Measurements from ENCODE around the gene ITK. TPM values are rescaled to one million over a fixed set of nuclear protein-coding genes. Genes with fewer than 3 reads are reported as not detected.

The ITK gene
- total RNA-seq, 4 donors from 2014 or later, result 0.80 to 6.3 (median 1.6) TPM

DNA sequence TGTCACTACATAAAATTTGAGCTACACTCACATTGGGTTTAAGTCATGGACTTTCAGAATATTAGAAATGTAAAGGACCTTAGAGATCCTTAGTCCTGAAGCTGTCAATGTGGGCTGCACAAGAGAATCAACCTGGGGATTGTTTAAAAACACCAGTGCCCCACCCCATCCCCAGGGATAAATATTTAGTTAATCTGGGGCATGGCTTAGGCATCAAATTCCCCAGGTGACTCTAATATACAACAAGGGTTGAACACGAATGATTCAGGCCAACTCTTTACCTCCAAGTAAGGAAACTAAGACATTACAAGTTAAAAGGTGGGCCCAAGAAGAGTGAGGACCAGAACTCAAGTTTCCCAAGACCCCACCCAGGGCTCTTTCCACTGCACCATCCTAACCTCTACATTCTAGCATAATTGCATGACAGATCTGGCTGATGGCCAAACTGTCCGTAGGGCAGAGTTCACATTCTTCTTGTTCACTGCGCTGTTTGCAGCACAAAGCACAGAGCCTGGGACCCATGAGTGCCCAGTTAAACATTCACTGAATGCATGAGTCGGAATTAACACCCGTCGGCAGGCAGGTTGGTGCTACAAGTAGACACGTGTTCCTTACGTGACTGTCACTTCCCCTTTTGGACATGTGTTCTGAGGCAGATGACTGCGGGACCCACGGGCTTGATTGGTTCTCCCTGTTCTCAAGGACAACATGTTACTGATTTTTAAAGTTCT lies 110.5 kb downstream of the ITK start:
- TF ChIP-seq POLR2AphosphoS5 (IDR thresholded peaks at IDR 0.05) (no peak), EP300 (IDR thresholded peaks at IDR 0.05) (no peak), POLR2A (IDR thresholded peaks at IDR 0.05; ENCODE audit: low read depth) (no peak)
- TF ChIP-seq, protein P1, sequence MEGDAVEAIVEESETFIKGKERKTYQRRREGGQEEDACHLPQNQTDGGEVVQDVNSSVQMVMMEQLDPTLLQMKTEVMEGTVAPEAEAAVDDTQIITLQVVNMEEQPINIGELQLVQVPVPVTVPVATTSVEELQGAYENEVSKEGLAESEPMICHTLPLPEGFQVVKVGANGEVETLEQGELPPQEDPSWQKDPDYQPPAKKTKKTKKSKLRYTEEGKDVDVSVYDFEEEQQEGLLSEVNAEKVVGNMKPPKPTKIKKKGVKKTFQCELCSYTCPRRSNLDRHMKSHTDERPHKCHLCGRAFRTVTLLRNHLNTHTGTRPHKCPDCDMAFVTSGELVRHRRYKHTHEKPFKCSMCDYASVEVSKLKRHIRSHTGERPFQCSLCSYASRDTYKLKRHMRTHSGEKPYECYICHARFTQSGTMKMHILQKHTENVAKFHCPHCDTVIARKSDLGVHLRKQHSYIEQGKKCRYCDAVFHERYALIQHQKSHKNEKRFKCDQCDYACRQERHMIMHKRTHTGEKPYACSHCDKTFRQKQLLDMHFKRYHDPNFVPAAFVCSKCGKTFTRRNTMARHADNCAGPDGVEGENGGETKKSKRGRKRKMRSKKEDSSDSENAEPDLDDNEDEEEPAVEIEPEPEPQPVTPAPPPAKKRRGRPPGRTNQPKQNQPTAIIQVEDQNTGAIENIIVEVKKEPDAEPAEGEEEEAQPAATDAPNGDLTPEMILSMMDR (IDR thresholded peaks at IDR 0.05), result no peak
- Histone ChIP-seq H3K9me3 (no peaks in the 10 kb centered on the region), H3K27me3 (no peaks in the 10 kb centered on the region), H3K4me1 (peaks cover 0 to 14% (median 8%) of the 10 kb centered on the region in 4 donors), H3K36me3 (peaks cover 0 to 6% (median 0%) of the 10 kb centered on the region in 4 donors), H3K4me3 (no peak overlapping the region), H3K27ac (replicated peaks in 1 of 4) (no peak overlapping the region)
- intact Hi-C loops (cut with DNase I), result no loop called here
- WGBS, result 71% methylated on average over 10 of the region's 10 CpGs
- no peak for DNase-seq (ENCODE audit: extremely low spot score)

DNA sequence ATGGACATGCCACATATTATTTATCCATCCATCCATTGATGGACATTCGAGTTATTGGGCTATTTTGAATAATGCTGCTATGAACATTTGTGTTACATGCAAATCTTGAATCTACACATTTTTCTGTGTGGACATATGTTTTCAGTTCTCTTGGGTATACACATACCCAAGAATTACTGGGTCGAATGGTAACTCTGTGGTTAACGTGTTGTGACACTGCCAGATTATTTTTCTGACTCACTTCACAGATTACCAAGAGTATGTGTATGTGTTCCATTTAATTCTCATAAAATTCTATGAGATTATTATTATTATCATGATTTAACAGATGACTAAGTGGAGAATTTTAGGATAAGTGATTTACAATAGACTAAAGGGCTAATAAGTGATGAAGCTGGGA lies 112.0 kb downstream of the ITK start:
- H3K36me3 ChIP-seq, result peaks cover 0 to 10% (median 1%) of the 10 kb centered on the region in 4 donors

DNA sequence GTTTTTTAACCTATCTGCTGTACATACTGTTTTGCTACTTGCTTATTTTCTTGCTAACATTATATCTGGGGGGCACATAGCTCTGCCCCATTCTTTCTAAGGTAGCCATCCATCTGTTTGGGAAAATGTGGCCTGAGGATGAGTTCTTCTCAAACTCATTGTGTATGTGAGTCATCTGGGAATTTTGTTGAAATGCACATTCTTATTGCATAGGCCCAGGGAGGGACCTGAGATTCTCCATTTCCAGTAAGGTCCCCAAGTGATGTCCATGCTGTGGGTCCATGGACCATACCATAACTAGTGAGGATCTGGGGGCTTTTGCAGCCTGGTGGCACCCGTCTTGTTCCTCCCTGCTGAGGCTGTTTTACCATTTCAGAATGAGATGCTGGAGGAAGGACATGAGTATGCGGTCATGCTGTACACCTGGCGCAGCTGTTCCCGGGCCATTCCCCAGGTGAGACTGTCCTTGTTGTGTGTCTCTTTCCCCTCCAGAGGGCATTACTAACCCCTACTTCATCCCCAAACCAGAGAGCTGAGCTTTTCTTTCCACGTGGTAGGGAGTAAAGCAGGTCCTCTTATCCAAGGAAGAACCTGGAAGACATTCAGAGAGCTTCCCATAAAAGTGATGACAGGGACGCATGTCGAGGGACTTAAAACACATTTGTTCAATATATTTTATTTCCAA lies 113.9 kb downstream of the ITK start:
- no peak for DNase-seq (ENCODE audit: extremely low spot score)
- Histone ChIP-seq H3K9me3 (no peaks in the 10 kb centered on the region), H3K36me3 (peaks cover 0 to 13% (median 1%) of the 10 kb centered on the region in 4 donors), H3K27ac (replicated peaks in 1 of 4) (no peak overlapping the region), H3K4me1 (peaks cover 0 to 7% (median 0%) of the 10 kb centered on the region in 4 donors), H3K4me3 (no peak overlapping the region), H3K27me3 (no peaks in the 10 kb centered on the region)
- 90% methylated on average over 7 of the region's 7 CpGs for WGBS
- intact Hi-C loops (cut with DNase I), result no loop called here
- TF ChIP-seq POLR2A (IDR thresholded peaks at IDR 0.05; ENCODE audit: low read depth), result no peak
- TF ChIP-seq, protein P1 (IDR thresholded peaks at IDR 0.05), result no peak
- no peak for TF ChIP-seq EP300 (IDR thresholded peaks at IDR 0.05)
- TF ChIP-seq POLR2AphosphoS5 (IDR thresholded peaks at IDR 0.05), result no peak

More for the DNA sequence above, 112.0 kb downstream of the ITK start:
- H3K4me1 ChIP-seq, result peaks cover 0 to 7% (median 0%) of the 10 kb centered on the region in 4 donors
- 93% methylated on average over 3 of the region's 3 CpGs for WGBS
- H3K27me3 ChIP-seq, result no peaks in the 10 kb centered on the region
- intact Hi-C loops (cut with DNase I), result no loop called here
- H3K4me3 ChIP-seq, result no peak overlapping the region
- H3K27ac ChIP-seq (replicated peaks in 1 of 4), result no peak overlapping the region
- DNase-seq (ENCODE audit: extremely low spot score), result no peak
- TF ChIP-seq EP300 (IDR thresholded peaks at IDR 0.05), result no peak
- no peak for TF ChIP-seq POLR2A (IDR thresholded peaks at IDR 0.05; ENCODE audit: low read depth)
- no peak for TF ChIP-seq POLR2AphosphoS5 (IDR thresholded peaks at IDR 0.05)
- TF ChIP-seq, protein P1 (IDR thresholded peaks at IDR 0.05), result no peak
- no peaks in the 10 kb centered on the region for H3K9me3 ChIP-seq

DNA sequence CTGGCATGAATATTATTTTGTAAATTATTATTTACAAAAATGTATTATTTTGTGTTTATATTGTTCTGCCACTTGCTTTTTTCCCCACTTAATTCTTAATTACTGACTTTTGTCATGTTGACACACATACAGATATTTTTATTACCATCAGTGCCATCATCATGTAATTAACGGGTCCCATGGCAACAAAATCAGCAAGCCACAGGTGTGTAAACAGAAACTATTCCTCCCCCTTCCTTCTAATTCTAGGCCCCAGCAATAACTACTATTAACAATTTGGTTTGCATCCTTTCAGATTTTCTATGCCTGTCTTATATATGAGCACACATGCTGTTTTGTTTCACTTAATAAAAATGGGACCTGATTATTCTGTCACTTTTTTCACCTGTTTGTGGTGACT lies 114.6 kb downstream of the ITK start:
- intact Hi-C loops (cut with DNase I), result no loop called here

More for the DNA sequence above, 114.6 kb downstream of the ITK start:
- H3K27me3 ChIP-seq, result no peaks in the 10 kb centered on the region
- peaks cover 0 to 13% (median 1%) of the 10 kb centered on the region in 4 donors for H3K36me3 ChIP-seq
- no peak for TF ChIP-seq EP300 (IDR thresholded peaks at IDR 0.05)
- no peak for TF ChIP-seq POLR2AphosphoS5 (IDR thresholded peaks at IDR 0.05)
- TF ChIP-seq POLR2A (IDR thresholded peaks at IDR 0.05; ENCODE audit: low read depth), result no peak
- TF ChIP-seq, protein P1 (IDR thresholded peaks at IDR 0.05), result no peak
- WGBS, result 48% methylated on average over 1 of the region's 1 CpG
- no peak overlapping the region for H3K4me3 ChIP-seq
- no peaks in the 10 kb centered on the region for H3K9me3 ChIP-seq
- no peak for DNase-seq (ENCODE audit: extremely low spot score)
- no peak overlapping the region for H3K27ac ChIP-seq (replicated peaks in 1 of 4)
- H3K4me1 ChIP-seq, result peaks cover 0 to 5% (median 0%) of the 10 kb centered on the region in 4 donors
